GM23338 (cell line): ENCODE results near the gene ATP6V1F. TPM values are rescaled to one million over a fixed set of nuclear protein-coding genes. Genes with fewer than 3 reads are reported as not detected.

Experiments
- ATAC-seq: fragments of 200-7000 bp; cut with Tn5 transposase; 3 replicates; pipeline ENCODE4 v1.9.1; 2020
- DNase-seq: peaks from one replicate; pipeline ENCODE4 v3.0.0-alpha.2; 2015; ENCODE audit warnings: low spot score
- H2AFZ ChIP-seq: fragments of 200-600 bp; sonication (generic); 2 replicates; pipeline ENCODE4 v1.8.0; 2016; ENCODE audit warnings: antibody characterized with exemption, mild to moderate bottlenecking, moderate library complexity
- H3F3A ChIP-seq: fragments of 200-600 bp; sonication (generic); replicated peaks from 2 replicates; pipeline ENCODE4 v1.8.0; 2017; ENCODE audit warnings: antibody characterized with exemption, mixed run types, low read depth
- H3K27ac ChIP-seq: fragments of 200-600 bp; sonication (generic); 2 replicates; pipeline ENCODE4 v1.6.1; 2016; ENCODE audit warnings: low read depth
- H3K27me3 ChIP-seq: fragments of 200-600 bp; sonication (generic); 2 replicates; pipeline ENCODE4 v1.8.0; 2016; ENCODE audit warnings: mild to moderate bottlenecking, mixed run types, moderate library complexity; ENCODE audit not compliant: insufficient read depth
- H3K36me3 ChIP-seq: fragments of 200-600 bp; sonication (generic); 2 replicates; pipeline ENCODE4 v1.8.0; 2016; ENCODE audit warnings: mild to moderate bottlenecking; ENCODE audit not compliant: insufficient read depth
- H3K4me1 ChIP-seq: fragments of 200-600 bp; sonication (generic); 2 replicates; pipeline ENCODE4 v1.8.0; 2016; ENCODE audit warnings: mild to moderate bottlenecking, moderate library complexity; ENCODE audit not compliant: insufficient read depth
- H3K4me2 ChIP-seq: fragments of 200-600 bp; sonication (generic); 2 replicates; pipeline ENCODE4 v1.7.1; 2017; ENCODE audit warnings: mixed run types
- H3K4me3 ChIP-seq: fragments of 200-600 bp; sonication (generic); 2 replicates; pipeline ENCODE4 v1.6.1; 2016; ENCODE audit warnings: mixed run types
- H3K79me2 ChIP-seq: fragments of 200-600 bp; sonication (generic); replicated peaks from 2 replicates; pipeline ENCODE4 v1.8.0; 2017; ENCODE audit warnings: mild to moderate bottlenecking; ENCODE audit not compliant: insufficient read depth
- H3K9me2 ChIP-seq: fragments of 200-600 bp; sonication (generic); 2 replicates; pipeline ENCODE4 v1.8.0; 2017; ENCODE audit not compliant: insufficient read depth
- H4K20me1 ChIP-seq: fragments of 200-600 bp; sonication (generic); replicated peaks from 2 replicates; pipeline ENCODE4 v1.8.0; 2017; ENCODE audit warnings: mild to moderate bottlenecking; ENCODE audit not compliant: insufficient read depth
- H3K27ac Mint-ChIP-seq: 2 replicates; pipeline ENCODE4 v1.8.0; 2020; ENCODE audit warnings: inconsistent platforms, mild to moderate bottlenecking, moderate library complexity, mixed read lengths
- H3K27me3 Mint-ChIP-seq: 3 replicates; pipeline ENCODE4 v1.8.0; 2022; ENCODE audit warnings: low read depth, mild to moderate bottlenecking, moderate library complexity, mixed read lengths, inconsistent platforms; ENCODE audit not compliant: insufficient read depth, poor library complexity
- H3K36me3 Mint-ChIP-seq: 3 replicates; pipeline ENCODE4 v1.8.0; 2021; ENCODE audit warnings: low read depth, mild to moderate bottlenecking, inconsistent platforms, moderate library complexity, mixed read lengths
- H3K4me1 Mint-ChIP-seq: 3 replicates; pipeline ENCODE4 v1.8.0; 2020; ENCODE audit warnings: mild to moderate bottlenecking, inconsistent platforms, mixed read lengths
- H3K4me3 Mint-ChIP-seq: 3 replicates; pipeline ENCODE4 v1.8.0; 2021; ENCODE audit warnings: moderate library complexity, mild to moderate bottlenecking, inconsistent platforms, mixed read lengths
- H3K9me3 Mint-ChIP-seq: 3 replicates; pipeline ENCODE4 v1.8.0; 2020; ENCODE audit warnings: moderate library complexity, mild to moderate bottlenecking, inconsistent platforms, mixed read lengths
- CREB1 ChIP-seq: fragments of 250-450 bp; sonication (Bioruptor Pico); IDR thresholded peaks from 2 replicates; pipeline ENCODE4 v1.5.0; 2020; ENCODE audit warnings: low read depth, mild to moderate bottlenecking, moderate library complexity
- CTCF ChIP-seq, 2 experiments: fragments of 200-600 bp in 1 of 2; sonication (generic) in 1 of 2; conservative IDR thresholded peaks; 2 replicates each; pipeline versions ENCODE4 v1.5.1 to v1.6.1; 2016 to 2017; ENCODE audit warnings: antibody characterized with exemption in 2 of 2, low read depth in 2 of 2, mild to moderate bottlenecking in 2 of 2, moderate library complexity in 1 of 2
- ETS1 ChIP-seq: IDR thresholded peaks from 2 replicates; pipeline ENCODE4 v1.6.1; 2016; ENCODE audit warnings: antibody characterized with exemption
- EZH2 ChIP-seq: fragments of 200-600 bp; sonication (generic); IDR thresholded peaks from one replicate; pipeline ENCODE4 v1.8.0; 2017; ENCODE audit warnings: antibody characterized with exemption, mild to moderate bottlenecking, low read depth; ENCODE audit not compliant: unreplicated experiment
- JUNB ChIP-seq: IDR thresholded peaks from one replicate; pipeline ENCODE4 v1.6.1; 2016; ENCODE audit warnings: antibody characterized with exemption; ENCODE audit not compliant: unreplicated experiment
- REST ChIP-seq: IDR thresholded peaks from one replicate; pipeline ENCODE4 v1.6.1; 2018; ENCODE audit warnings: antibody characterized with exemption; ENCODE audit not compliant: unreplicated experiment
- STAT1 ChIP-seq: IDR thresholded peaks from one replicate; pipeline ENCODE4 v1.6.1; 2016; ENCODE audit warnings: antibody characterized with exemption; ENCODE audit not compliant: unreplicated experiment
- ZNF331 ChIP-seq: fragments of 250-450 bp; sonication (Bioruptor Pico); IDR thresholded peaks from 2 replicates; pipeline ENCODE4 v1.5.0; 2020; ENCODE audit warnings: low read depth, mild to moderate bottlenecking, moderate library complexity
- ZNF462 ChIP-seq: fragments of 250-450 bp; sonication (Bioruptor Pico); IDR thresholded peaks from 2 replicates; pipeline ENCODE4 v1.5.0; 2020; ENCODE audit warnings: mild to moderate bottlenecking, moderate library complexity
- polyA plus RNA-seq: library from polyadenylated mRNA; unstranded; fragments of >200 nt; fragmentation: Nextera tagmentation; extraction: Ambion mirVana; gene quantifications from 2 replicates; pipeline ENCODE4 v1.2.1, GENCODE V29; 2016
- total RNA-seq: library from RNA; depleted of rRNA; stranded (reverse); fragments of >200 nt; shearing (Covaris generic); gene quantifications from 2 replicates; pipeline ENCODE4 v1.2.3, GENCODE V29; 2014

Gene ATP6V1F
- total and polyA plus RNA-seq, 2 experiments from 2014 or later: 66.5 to 271 TPM

- Mint-ChIP-seq H3K27me3 (peaks cover 9% of the 10 kb centered on the region), H3K9me3 (no peaks in the 10 kb centered on the region; the same call in 2 of the 3 replicates), H3K4me1 (peaks cover 7% of the 10 kb centered on the region), H3K27ac (no peak overlapping the region), H3K4me3 (no peak overlapping the region), H3K36me3 (no peaks in the 10 kb centered on the region; the same call in 2 of the 3 replicates)
- H3K27me3 ChIP-seq: no peaks in the 10 kb centered on the region
- H3K4me2 ChIP-seq: no peak overlapping the region
- no peaks in the 10 kb centered on the region for H3K79me2 ChIP-seq
- no peaks in the 10 kb centered on the region for H3K36me3 ChIP-seq
- H4K20me1 ChIP-seq: no peaks in the 10 kb centered on the region
- no peak overlapping the region for H3K27ac ChIP-seq
- H3F3A ChIP-seq: no peaks in the 10 kb centered on the region
- no peaks in the 10 kb centered on the region for H3K9me2 ChIP-seq
- H3K4me1 ChIP-seq: peaks cover 3% of the 10 kb centered on the region; the same call in 1 of the 2 replicates
- no peak overlapping the region for H3K4me3 ChIP-seq
- TF ChIP-seq ETS1 (no peak), EZH2 (no peak), ZNF331 (CRISPR knock-in tag) (no peak), REST (no peak), CREB1 (CRISPR knock-in tag) (no peak), CTCF (conservative IDR thresholded peaks at IDR 0.05; ENCODE audit: low read depth in 2 of 2) (no peak), ZNF462 (CRISPR knock-in tag) (no peak), JUNB (no peak), STAT1 (no peak)
- no peak overlapping the region for H2AFZ ChIP-seq
- DNase-seq (no peak), ATAC-seq (no peak)
Observed at GRCh38 chr7:128839751-128840177, 22.9 kb upstream of the ATP6V1F start.
